HFFc6 (cell line): ENCODE results near the gene EVC. TPM values are rescaled to one million over a fixed set of nuclear protein-coding genes. Genes with fewer than 3 reads are reported as not detected.

Experiments used
- DNase-seq: peaks from one replicate; pipeline ENCODE4 v3.0.0-alpha.2; 2018
- H3K27ac Mint-ChIP-seq: 2 replicates; pipeline ENCODE4 v1.8.0; 2020; ENCODE audit warnings: mild to moderate bottlenecking, mixed read lengths
- H3K27me3 Mint-ChIP-seq: 2 replicates; pipeline ENCODE4 v1.8.0; 2021; ENCODE audit warnings: mild to moderate bottlenecking, moderate library complexity, mixed read lengths; ENCODE audit not compliant: insufficient read depth
- H3K36me3 Mint-ChIP-seq: 2 replicates; pipeline ENCODE4 v1.8.0; 2021; ENCODE audit warnings: low read depth, mixed read lengths
- H3K4me1 Mint-ChIP-seq: 2 replicates; pipeline ENCODE4 v1.8.0; 2020; ENCODE audit warnings: low read depth, mixed read lengths
- H3K4me3 Mint-ChIP-seq: 2 replicates; pipeline ENCODE4 v1.8.0; 2020; ENCODE audit warnings: mild to moderate bottlenecking, moderate library complexity, mixed read lengths
- H3K9me3 Mint-ChIP-seq: 2 replicates; pipeline ENCODE4 v1.8.0; 2020; ENCODE audit warnings: mild to moderate bottlenecking, mixed read lengths
- CTCF ChIP-seq: fragments of 200-600 bp; sonication (generic); IDR thresholded peaks from 2 replicates; pipeline ENCODE4 v1.5.0; 2021; ENCODE audit warnings: antibody characterized with exemption, mild to moderate bottlenecking
- total RNA-seq, 6 experiments: library from RNA; stranded (reverse); fragmentation: NEBNext Ultra II Directional; extraction: Animal tissue kit (Norgen Biotek cat#: 25700); gene quantifications; 2 replicates in 1 of 6; 3 replicates in 5 of 6; pipeline ENCODE4 v1.2.3, GENCODE V29; 2021

The EVC gene
- total RNA-seq, 6 experiments from 2014 or later = 30.7 to 40.9 (median 33.7) TPM

DNA sequence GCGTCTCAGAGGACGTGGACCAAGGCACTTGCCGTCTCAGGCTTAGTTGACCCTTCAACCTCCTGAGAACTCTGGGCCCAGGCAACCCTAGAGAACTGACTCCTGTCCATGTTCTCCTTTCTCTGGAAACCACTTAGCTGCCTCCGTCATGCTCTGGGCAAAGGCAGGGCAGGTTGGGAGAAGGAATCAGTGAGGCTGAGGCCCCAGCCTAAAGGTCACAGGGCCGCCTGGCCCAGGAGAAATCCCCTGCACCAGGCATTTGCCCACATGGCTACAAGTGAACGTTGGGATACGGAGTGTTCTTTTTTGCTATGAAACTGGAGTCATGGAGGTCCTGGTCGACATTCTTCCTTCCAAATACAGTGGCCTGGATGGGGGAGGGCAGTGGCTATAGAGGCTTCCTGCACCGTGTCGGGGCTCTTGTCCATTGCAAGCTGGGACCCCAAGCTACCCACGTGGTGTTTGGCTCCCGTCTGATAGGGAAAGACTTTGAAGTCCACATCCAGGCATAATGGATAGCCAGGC lies 105.9 kb downstream of the EVC start:
- no peak for DNase-seq
- peaks cover 39% of the 10 kb centered on the region for H3K36me3 Mint-ChIP-seq
- H3K4me1 Mint-ChIP-seq = no peaks in the 10 kb centered on the region
- H3K27ac Mint-ChIP-seq = no peak overlapping the region
- peaks cover 3% of the 10 kb centered on the region for H3K27me3 Mint-ChIP-seq
- H3K4me3 Mint-ChIP-seq = no peak overlapping the region
- TF ChIP-seq CTCF = no peak
- H3K9me3 Mint-ChIP-seq = no peaks in the 10 kb centered on the region

DNA sequence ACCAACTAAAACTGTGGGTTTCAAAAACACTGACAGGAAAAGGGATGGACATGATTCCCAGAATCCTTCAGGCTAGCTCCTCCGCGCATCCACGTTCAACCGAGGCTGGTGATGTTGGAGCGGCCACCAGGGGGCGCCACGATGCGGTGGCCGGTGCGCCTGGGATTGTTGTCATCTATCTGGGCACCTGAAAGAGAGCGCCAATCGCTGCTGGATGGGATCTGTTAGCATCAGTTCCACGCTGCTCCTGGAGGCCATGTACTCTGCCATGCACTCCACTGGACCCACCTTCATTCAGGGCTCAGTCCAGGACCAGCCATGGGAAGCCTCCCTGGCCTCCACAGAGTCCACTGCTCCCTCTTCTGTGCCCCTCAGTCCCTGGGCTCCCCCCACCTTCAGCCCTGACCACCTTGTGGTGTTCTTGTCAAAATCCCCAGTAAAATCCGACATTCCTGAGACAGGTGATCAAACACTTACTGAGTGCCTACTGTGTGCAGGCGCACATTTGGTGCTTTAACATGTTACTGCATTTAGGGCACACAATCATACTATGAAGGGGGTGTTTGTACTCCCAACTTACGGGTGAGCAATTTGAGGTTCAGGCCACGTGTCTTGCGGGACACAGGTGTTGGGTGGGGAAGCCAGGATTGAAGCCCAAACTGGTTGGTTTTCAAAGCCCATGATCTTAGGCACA lies 110.8 kb downstream of the EVC start:
- no peak overlapping the region for H3K4me3 Mint-ChIP-seq
- H3K36me3 Mint-ChIP-seq = peaks cover 47% of the 10 kb centered on the region
- peak; percentile 87 for TF ChIP-seq CTCF
- H3K4me1 Mint-ChIP-seq = peaks cover 2% of the 10 kb centered on the region; the same call in 1 of the 2 replicates
- no peak overlapping the region for H3K27ac Mint-ChIP-seq
- DNase-seq = no peak
- no peaks in the 10 kb centered on the region for H3K9me3 Mint-ChIP-seq
- no peaks in the 10 kb centered on the region; the same call in 1 of the 2 replicates for H3K27me3 Mint-ChIP-seq

DNA sequence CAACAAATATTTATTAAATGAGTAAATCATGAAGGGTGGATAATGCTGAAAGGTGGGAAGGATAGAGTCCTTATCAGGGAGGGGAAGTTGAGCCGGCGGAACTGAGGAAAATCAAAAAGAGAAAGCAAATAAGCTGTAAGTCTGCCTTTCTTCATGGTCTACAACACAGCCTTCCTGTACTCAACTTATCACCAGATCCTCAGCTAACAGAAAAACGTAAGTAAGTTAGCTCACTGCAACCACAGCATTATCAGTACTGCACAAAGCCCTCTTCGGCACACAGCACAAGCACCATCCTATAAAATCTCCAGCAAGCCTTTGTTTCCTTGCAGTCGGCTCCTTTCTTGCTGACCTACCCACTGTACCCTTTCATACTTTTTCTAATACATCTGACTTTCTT lies 111.6 kb downstream of the EVC start:
- TF ChIP-seq CTCF = no peak
- no peak for DNase-seq
- no peaks in the 10 kb centered on the region for H3K9me3 Mint-ChIP-seq
- H3K27me3 Mint-ChIP-seq = peaks cover 2% of the 10 kb centered on the region
- H3K27ac Mint-ChIP-seq = no peak overlapping the region
- peaks cover 9% of the 10 kb centered on the region; the same call in 1 of the 2 replicates for H3K4me1 Mint-ChIP-seq
- H3K36me3 Mint-ChIP-seq = peaks cover 50% of the 10 kb centered on the region
- H3K4me3 Mint-ChIP-seq = no peak overlapping the region

DNA sequence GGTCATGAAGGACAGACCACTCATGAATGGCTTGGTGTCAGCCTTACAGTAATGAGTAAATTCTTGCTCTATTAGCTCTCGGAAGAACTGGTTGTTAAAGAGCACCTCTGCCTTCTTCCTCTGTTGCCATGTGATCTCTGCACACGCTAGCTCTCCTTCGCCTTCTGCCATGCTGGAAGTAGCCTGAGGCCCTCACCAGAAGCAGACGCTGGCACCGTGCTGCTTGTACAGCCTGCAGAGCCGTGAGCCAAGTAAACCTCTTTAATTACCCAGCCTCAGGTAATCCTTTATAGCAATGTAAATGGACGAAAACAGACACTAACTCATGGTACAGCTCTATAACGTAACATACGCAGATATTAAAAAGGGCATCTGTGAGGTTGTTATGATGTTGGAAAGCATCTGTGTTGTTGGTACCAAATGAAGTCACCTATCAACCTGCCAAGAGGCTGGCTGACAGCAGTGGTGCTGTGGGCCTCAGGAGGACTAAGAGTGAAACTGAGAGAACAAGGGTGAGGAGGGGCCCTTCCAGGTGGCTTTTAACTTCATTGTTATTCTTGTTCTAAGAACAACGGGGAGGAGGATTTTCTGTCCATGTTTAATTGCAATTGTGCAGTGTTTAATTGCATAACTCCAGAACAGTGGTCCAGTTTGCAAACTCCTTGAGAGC lies 112.7 kb downstream of the EVC start:
- Mint-ChIP-seq H3K9me3 (no peaks in the 10 kb centered on the region), H3K4me3 (no peak overlapping the region), H3K36me3 (peaks cover 46% of the 10 kb centered on the region), H3K27me3 (peaks cover 2% of the 10 kb centered on the region), H3K4me1 (peaks cover 9% of the 10 kb centered on the region; the same call in 1 of the 2 replicates), H3K27ac (no peak overlapping the region)
- no peak for TF ChIP-seq CTCF
- DNase-seq = no peak

- TF ChIP-seq CTCF = no peak
- Mint-ChIP-seq H3K27ac (no peak overlapping the region), H3K36me3 (peaks cover 46% of the 10 kb centered on the region), H3K9me3 (no peaks in the 10 kb centered on the region), H3K4me3 (no peak overlapping the region), H3K27me3 (peaks cover 2% of the 10 kb centered on the region), H3K4me1 (peaks cover 9% of the 10 kb centered on the region; the same call in 1 of the 2 replicates)
- no peak for DNase-seq
Measured at GRCh38 chr4:5824227-5824626, 113.2 kb downstream of the EVC start.
